Urothelium cell line (cell line): Measurements from ENCODE around the gene MYO5A.
"Not testable (repeated sequence)": the region's sequence is repeated elsewhere in the genome, so short reads cannot be mapped to it uniquely, and the experiment has no call there.

Source experiments
- DNase-seq: peaks from one replicate; pipeline ENCODE4 v3.0.0; 2011; ENCODE audit warnings: low spot score, mixed read lengths
- FAIRE-seq: peaks from 2 replicates; lab custom pipeline; 2011; peaks lifted over from hg19 to GRCh38; lab: Jason Lieb, UNC

The MYO5A gene

DNA sequence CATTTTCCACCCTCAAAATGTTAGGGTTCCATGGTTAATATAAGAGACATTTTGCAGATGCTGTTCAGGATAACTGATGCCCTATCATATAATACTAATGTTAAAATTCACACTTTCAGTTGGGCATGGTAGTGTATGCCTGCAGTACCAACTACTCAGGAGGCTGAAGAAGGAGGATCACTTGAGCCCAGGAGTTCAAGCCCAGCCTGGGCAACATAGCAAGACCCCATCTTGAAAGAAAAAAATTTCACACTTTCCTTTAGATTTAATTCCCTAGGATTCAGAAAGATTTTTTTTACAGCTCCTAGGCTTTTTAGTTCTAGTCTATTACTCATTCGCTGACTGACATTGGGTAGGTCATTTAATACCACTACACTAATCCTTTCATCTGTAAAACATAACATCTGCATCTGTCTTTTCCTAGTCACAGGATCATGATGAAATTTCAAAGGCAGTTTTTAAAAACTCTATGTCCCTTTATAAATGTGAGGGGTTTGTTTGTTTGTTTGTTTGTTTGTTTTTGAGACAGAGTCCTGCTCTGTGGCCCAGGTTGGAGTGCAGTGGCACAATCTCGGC is 103.7 kb downstream of the MYO5A start:
- DNase-seq (no peak), FAIRE-seq (no peak)

DNA sequence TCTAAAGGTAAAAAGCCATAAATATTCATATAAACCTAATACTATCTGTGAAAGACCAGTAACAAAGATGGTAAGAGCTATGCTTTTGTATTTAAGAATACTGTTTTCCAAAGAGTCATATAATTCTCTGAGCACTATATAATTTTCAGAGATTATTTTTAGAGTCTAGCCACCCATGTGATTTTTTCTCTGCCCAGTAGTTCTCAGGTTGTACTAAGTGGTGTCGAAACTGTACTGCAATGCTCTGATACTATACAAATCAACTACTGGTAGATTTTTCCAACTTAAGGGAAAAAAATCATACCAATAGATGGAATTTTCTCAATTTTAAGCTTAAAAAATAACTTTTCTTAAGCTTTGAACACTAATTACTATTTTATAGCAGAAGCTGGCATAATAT is 104.8 kb downstream of the MYO5A start:
- DNase-seq, result no peak
- no peak for FAIRE-seq

DNA sequence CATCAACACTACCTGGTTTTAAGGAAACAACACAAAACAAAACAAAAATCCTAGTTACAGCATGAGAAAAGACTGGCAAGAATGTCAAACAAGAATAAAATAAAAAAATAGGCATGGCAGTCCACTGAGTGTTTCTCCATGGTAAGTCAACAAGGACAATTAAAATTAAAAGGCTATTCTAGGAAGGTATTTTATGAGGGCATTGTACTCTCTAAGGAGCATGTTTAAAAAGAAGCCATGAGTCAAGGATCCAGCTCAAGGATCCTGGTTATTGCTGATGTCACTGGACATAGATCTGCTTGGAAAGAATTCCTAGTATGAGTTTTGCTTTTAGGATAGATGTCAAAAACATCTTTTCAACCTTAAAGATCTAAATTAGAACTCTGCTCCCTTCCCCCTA is 106.7 kb downstream of the MYO5A start:
- no peak for FAIRE-seq
- DNase-seq, result no peak

DNA sequence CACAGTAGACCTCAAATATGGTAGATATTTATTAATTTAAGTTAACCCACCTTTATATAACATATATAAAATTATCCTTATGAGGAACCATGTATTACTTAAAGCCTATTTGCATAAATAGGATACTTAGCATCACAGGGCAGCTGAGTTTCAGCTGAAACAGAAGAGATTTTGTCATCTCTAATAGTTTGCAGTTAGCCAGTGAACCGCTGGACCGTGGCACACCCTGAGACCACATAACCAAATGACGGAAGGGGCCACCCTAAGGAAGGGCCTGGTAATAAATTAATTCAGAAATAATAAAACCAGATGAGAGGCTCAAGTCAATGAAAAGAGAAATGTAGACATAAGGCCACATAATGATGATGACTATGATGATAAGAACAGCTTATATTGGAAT is 107.7 kb downstream of the MYO5A start:
- DNase-seq (no peak), FAIRE-seq (no peak)

DNA sequence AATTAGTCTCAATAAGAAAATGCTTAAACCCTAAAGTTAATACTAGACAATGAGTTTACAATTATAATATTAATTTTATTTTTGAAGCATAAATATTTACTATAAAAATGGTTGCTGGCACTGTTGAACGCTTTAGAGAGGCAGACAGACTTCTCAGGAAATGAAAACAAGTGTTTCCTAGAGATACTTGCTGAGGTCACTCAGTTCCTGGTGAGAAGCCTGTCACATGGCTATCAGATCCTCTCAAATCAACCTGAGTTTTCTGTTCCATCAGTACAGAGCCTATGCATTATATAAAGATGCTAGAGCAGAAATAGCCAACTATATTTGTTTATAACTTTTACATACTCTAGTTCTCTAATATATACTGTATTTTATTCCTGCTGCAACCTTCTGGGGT is 109.2 kb downstream of the MYO5A start:
- FAIRE-seq (no peak), DNase-seq (no peak)

DNA sequence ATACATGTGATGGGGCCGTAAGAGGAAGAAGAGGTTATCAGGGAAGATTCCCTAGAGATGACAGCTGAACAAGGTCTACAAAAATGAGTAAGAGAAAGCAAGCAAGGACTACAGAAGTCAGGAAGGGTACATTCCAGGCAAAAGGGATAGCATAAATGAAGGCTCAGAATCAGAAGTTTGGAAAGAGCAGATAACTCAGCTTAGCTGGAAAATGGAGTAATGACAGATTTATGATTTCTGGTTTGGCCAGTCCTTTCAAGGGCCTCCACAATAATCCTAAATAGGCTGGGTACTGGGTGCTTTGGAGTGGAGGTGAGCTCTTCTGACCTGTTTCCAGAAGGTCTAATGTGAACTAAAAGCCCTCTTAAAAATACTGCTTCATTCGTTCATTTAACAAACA is 110.7 kb downstream of the MYO5A start:
- DNase-seq, result no peak
- FAIRE-seq, result no peak

DNA sequence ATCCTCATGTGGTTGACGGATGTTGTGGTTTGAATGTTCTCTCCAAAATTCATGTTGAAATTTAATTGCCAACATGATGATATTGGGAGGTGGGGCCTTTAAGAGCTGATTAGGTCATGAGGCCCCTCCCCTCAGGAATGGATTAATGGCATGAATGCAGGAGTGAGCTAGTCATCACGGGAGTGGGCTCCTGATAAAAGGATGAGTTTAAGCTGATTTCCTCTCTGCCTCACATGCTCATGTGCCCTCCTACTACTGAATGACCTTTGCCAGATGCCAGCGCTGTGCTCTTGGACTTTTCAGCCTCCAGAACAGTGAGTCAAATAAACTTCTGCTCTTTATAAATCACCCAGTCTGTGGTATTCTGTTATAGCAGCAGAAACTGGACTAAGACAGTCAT is 111.2 kb downstream of the MYO5A start:
- DNase-seq (no peak), FAIRE-seq (no peak)

DNA sequence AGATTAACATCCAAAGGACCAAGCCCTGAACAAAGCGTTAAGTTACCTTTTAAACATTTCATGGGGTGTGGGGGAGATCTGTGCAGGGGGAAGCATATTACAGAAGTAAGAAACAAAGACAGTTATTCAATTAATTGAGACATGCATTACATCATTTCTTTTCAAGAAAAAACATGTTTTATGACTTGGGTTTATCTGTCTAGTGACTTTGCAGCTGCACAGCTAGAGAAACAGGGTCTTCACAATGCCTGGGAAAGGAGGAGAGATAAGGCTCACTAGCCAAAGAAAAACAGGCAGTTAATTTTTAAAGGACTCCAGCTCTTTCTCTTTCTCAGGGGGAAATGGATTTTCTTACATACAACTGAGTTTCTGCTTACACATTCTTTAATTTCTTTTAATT is 112.1 kb downstream of the MYO5A start:
- not testable (repeated sequence) for FAIRE-seq, DNase-seq

DNA sequence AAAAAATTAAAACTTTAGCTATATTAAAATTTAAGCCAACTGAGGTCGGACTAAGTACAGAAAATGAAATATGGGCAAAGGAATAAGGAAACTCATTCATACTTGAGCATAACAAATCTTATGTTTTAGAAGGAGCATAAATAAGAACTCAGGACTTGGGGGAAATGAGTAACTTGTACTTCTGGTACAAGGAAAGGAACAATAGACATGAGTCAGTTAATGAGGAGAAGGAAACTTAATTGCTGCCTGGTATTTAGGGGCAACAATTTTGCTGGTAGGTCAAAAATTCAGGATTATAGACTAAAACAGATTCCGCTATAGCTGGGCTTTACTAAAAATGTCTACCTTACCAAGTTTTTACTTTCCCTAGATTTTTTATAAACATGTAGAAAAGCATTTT is 113.1 kb downstream of the MYO5A start:
- FAIRE-seq (no peak), DNase-seq (no peak)

DNA sequence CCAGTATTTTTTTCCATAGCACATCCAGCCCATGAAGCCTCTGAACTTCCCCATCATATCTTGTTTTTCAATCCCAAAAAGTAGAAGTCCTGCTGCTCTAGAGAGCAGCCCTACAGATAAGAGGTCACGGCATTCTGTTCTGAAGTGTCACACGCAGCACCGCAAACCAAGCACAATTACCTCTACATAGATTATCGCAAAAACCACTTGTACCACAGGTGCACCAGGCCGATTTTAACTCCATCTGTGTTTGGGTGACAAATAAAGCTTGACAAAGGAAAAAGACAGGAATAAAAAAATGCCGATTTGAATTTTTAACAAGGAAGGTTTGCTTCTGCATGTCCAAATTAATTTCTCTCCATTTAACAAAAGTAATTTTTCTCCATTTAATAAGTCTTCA is 113.7 kb downstream of the MYO5A start:
- FAIRE-seq (no peak), DNase-seq (no peak)

DNA sequence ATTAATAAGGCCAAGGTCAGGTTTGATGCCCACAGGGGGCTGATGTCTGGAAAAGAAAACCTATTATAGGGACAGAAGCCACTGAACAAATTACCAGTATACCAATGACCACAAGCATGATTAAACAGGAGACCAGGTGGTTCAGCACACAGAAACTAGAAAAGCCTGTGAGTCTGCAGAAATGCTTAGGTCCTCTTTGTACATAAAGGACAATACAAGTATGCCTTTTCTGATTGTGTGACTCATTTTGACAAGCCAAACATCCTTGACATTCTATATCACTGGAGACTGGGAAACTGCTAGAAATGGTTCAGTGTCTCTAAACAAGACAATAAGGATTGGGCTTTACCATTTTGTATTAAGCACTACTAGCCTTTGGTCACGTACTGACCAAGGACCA is 119.9 kb downstream of the MYO5A start:
- no peak for FAIRE-seq
- DNase-seq, result no peak

DNA sequence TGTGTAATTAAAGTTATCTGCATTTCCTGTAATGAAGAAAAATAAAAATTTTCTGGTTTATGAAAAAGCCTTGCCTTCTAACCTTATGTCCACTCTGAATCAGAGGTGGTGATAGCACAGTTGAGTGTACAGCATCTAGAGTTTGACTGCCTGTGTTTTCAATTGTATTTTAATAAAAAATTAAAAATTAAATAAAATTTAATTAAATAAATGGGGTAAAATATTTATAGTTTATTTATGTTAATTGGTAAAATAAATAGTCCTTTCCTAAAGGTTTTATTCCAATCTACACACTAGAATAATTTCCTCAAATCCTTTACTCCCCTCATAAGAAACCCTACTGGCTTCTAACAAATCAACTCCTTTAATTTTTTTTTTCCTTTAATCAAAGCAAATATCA is 121.3 kb downstream of the MYO5A start:
- FAIRE-seq, result no peak
- DNase-seq, result no peak

DNA sequence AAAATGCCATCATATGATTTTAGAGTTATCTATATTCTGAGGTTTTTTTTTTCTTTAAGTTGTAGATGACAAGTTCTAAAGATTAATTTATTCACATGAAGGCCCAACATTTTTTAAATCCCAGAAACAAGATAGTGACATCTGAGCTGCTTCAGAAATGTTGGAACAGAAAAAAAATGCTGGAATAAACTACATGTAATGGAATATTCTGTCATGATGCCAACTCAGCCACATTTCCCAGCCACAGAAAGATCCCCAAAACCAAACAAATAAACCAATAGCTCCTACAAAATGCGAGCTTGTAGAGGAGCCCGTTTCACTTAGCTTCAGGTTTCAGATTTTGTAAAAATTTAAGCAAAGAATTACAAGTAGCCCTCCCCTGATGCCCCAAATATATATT is 122.1 kb downstream of the MYO5A start:
- no peak for FAIRE-seq

DNA sequence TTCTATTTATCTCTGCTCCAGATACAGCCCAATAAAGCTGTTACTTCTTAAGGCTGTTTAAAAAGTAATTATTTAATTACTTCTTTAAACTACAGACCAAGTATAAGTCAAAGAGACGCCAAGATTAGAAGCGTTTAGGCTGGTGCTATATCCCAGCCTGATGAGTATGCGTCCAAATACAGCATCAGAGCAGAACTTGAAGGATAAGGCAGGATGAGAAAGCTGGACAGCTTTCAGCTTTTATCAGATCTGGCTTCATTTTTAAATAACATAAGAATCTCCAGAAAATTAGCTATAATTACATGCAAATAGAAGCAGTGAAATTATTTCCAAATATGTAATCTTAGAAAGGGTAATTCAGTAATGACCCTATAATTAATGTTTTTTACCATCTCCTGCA is 122.8 kb downstream of the MYO5A start:
- FAIRE-seq, result no peak
- DNase-seq, result no peak

More for the DNA sequence above, 122.1 kb downstream of the MYO5A start:
- DNase-seq, result no peak

DNA sequence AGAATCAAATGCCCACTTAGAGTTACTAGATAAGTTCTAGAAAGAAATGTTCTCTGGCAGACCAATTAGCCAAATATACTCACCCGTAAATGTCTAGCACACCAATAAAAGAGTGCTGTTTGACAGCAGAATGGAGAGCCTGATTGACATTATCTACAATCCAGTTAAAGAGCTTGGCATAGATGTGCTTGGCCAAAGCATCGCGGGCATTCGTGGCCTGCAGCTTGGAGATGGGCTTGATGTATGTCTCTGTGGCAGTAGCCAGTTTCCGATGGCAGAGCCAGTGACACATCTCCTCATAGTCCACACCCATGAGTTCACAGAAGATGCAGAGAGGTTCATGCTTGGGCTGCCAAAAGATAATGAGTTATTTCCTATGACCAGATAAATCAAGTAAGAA is 131.6 kb downstream of the MYO5A start:
- no peak for DNase-seq
- no peak for FAIRE-seq

DNA sequence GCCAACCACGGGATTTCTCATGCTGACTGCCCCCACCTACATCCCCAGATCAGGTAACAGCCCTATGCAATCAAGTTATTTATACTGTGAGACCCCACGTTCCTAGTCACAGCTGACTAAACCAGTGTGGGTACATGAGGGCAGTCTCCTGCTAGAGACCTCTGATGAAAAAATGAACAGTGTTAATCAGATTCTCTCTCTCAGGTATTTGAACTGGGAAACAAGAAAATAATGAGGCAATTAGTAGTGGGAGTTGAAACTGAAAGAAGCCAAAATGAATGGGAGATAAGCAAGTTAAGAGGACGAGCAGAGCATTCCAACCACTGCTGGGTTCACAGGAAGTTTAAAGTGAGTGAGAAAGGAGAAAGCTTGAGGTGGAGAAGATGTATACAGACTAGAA is 134.6 kb downstream of the MYO5A start:
- FAIRE-seq, result no peak

DNA sequence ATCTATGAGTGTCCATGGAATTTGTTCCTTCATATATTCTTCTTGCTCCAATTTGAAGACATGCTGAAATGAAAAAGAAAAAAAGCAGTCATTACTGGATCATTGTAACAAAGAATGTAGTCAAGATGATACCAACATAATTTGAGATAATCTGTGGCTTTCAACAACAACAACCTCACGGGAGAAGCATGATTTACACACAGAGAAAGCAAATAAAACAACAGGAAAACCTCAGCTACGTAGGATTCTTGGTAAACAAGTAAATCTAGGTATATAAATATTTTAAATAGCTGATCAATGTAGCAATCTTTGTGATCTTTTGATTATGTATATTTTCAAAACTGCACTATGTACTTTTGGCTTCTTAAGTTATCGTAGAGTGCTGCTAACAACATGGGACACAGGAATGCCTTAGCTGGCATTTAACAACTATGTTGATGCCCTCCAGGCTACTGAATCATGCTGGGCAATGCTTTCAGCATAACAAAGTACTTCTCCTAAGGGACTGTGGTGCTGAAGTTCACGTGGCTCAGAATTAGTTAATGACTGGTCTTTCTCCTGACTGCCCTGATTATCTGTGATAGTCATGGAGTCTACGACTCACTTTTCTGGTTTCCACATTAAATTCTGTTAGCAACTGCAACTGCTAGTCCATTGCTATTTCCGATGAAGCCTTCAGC is 136.5 kb downstream of the MYO5A start:
- DNase-seq (no peak), FAIRE-seq (no peak)

More for the DNA sequence above, 134.6 kb downstream of the MYO5A start:
- no peak for DNase-seq

DNA sequence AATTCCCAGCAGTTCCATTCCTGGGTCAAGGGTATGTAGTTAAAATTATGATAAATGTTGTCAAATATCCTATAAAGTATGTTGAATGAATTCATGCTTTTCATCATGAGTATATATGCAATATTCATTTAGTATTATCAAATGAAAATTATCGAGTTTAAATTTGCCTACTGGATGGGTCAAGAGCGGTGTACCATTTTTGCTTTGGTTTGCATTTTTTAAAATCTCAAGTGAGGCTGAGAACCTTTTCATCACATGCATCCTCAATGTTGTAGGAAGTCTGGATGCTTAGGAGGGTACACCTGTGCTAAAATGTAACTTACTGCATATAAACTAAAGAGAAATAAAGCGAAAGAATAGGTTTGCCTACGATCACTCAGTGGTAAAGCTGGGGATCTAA is 137.6 kb downstream of the MYO5A start:
- FAIRE-seq (no peak), DNase-seq (no peak)

DNA sequence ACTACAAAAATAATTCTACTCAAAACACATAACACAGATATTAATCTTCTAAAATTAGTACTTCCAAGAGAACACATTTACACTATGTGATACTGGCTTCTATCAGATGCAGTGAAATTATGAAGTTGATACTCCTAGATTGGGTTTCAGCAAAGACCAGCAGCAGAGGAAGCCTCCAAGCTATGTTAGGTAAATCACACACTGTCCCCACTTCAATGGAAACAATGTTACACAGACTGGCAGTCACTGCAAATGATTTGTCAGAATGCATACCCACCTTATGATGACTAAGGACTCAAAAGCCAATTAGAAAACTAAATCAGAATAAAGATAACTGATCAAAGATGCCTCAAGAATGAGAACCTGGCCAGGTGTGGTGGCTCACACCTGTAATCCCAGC is 143.0 kb downstream of the MYO5A start:
- DNase-seq, result no peak
- FAIRE-seq, result no peak

DNA sequence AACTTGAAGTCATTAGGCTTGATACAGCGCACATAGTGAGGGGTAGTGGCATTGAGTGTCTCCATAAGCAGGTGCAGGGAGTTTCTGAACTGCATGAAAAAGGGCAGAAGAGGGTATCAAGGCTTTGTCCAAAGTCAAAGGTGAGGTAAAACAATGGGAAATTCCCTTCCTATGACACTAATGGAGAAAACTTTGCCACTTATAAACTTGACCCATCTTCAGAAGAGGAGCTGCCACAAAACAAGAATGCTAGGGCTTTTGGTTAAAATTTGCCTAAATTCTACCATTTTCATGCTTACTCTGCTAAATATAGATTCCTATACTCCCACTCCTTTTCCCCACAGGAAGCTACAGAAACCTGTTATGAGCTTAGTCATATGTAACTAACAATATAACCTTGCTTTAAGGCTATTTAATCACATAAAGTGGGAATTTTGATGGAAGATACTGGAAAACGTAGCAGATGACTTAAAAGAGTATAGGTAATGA is 145.5 kb downstream of the MYO5A start:
- no peak for DNase-seq
- FAIRE-seq, result no peak

DNA sequence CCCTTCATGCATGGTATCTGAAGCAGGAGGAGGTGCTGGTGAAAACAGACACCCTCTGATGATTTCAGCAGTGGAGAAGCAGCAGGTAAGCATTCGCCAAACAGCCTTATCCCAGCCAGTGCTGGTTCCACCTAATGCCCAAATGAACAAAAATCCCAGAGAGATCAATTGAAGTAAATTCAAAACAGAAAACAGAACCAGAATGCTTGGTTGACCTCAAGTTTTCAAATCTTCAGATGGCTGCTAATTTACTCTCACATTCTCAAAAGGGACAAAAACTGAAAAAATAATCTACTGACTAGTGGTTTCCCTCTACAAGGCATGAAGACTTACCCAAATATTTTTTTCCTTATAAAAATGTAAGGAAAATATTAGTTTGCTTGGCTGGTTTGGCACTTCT is 146.0 kb downstream of the MYO5A start:
- FAIRE-seq (no peak), DNase-seq (no peak)

DNA sequence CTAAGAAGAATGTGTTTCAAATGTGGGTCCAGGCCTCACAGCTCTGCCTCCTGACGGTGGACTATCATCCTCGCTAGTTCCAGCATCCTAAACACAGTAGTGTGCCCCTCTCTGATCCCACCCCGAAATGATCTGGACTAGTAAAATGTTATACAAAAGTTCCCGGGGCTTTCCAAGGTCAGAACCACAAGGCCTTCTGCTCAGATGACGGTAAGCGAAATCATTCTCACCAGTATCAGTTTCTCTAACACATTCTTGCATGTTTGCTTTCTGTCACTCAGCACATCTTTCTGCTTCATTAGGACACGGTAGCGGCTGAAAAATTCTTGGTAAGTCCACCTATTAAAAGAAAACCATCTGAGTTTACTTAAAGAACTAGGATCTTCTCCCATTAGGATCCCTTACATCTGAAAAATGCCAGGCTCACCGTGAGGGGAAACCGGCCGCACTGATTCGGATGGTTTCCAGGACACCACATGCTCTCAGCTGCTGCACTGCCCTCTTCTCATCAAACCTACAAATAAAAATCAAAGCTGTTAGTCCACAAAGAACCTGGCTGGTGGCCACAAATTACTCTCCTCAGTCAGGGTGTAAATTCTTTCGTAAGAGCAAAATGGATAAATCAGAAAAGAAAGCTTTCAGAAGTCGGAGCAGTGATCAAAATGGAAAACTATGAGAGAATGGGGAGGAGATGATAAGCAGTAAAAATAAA is 149.1 kb downstream of the MYO5A start:
- DNase-seq (no peak), FAIRE-seq (no peak)
